WI38 (cell line): Measurements from ENCODE around the gene HCN4.

ENCODE experiments used
- H3K4me3 ChIP-seq: 2 replicates; pipeline ENCODE4 v1.5.1; 2011; ENCODE audit warnings: low read depth, mild to moderate bottlenecking, control low read depth, low read length
- CTCF ChIP-seq: IDR thresholded peaks from 2 replicates; pipeline ENCODE4 v1.5.1; 2012; ENCODE audit warnings: low read depth, mild to moderate bottlenecking, control low read depth, low read length

Gene HCN4

GRCh38 chr15:73273181-73274002, 95.4 kb downstream of the HCN4 start:
- peak; percentile 68 for TF ChIP-seq CTCF
- no peak overlapping the region for H3K4me3 ChIP-seq

GRCh38 chr15:73270366-73271097, 98.2 kb downstream of the HCN4 start:
- no peak for TF ChIP-seq CTCF
- no peak overlapping the region for H3K4me3 ChIP-seq
